Ovary (tissue), 9 donors: ENCODE measurements around the gene SORCS2. TPM values are rescaled to one million over a fixed set of nuclear protein-coding genes. Genes with fewer than 3 reads are reported as not detected.

Experiments
- DNase-seq, 5 donors: peaks; one replicate each; pipeline ENCODE4 v3.0.0-alpha.2; 2019 to 2020
- H3K27ac ChIP-seq, 2 donors: fragments of 200-600 bp; one replicate each; pipeline versions ENCODE4 v1.5.1 to v1.8.0; 2019 to 2022
- H3K27me3 ChIP-seq: fragments of 200-600 bp; one replicate; pipeline ENCODE4 v1.8.0; 2022
- H3K36me3 ChIP-seq: fragments of 200-600 bp; sonication (generic); one replicate; pipeline ENCODE4 v1.5.1; 2019
- H3K4me1 ChIP-seq: one replicate; pipeline ENCODE4 v1.8.1; 2013; ENCODE audit warnings: mild to moderate bottlenecking, moderate library complexity; ENCODE audit not compliant: insufficient read depth
- H3K4me3 ChIP-seq: fragments of 200-600 bp; sonication (generic); one replicate; pipeline ENCODE4 v1.5.1; 2017
- H3K9me3 ChIP-seq, 2 donors: fragments of 200-600 bp in 1 of 2; sonication (generic) in 1 of 2; one replicate each; pipeline versions ENCODE4 v1.5.1 to v1.8.1; 2013 to 2019; ENCODE audit warnings: mild to moderate bottlenecking in 1 of 2, moderate library complexity in 1 of 2
- CTCF ChIP-seq, 3 donors: fragments of 450-650 bp in 2 of 3; fragments of 200-600 bp in 1 of 3; IDR thresholded peaks; one replicate each; pipeline versions ENCODE4 v1.5.1 to v1.8.0; 2016 to 2022; ENCODE audit warnings: antibody characterized with exemption in 3 of 3, mild to moderate bottlenecking in 1 of 3
- EP300 ChIP-seq: sonication (generic); formaldehyde crosslinking; IDR thresholded peaks from one replicate; pipeline ENCODE4 v1.6.1; 2017; ENCODE audit warnings: antibody characterized with exemption
- POLR2A ChIP-seq: fragments of 450-650 bp; IDR thresholded peaks from one replicate; pipeline ENCODE4 v1.6.1; 2017; ENCODE audit warnings: antibody characterized with exemption, mild to moderate bottlenecking, moderate library complexity
- WGBS, 3 donors: extraction: QIAGEN DNeasy Blood & Tissue Kit in 1 of 3; methylation state at CpG; one replicate each; pipeline versions ENCODE4 v1.1.5 to v1.1.7; 2013 to 2017; 5-methylcytosine and 5-hydroxymethylcytosine counted together
- intact Hi-C, 4 donors: fragments of 100-400 bp; cut with DNase I; formaldehyde crosslinking; loops; one replicate each; pipeline versions ENCODE4 v1.11.0 to v1.15.1; 2022 to 2023
- polyA plus RNA-seq, 2 donors: library from polyadenylated mRNA; stranded (reverse); fragments of 200-250 nt in 1 of 2; fragments of 350-450 nt in 1 of 2; fragmentation: Illumina TruSeq in 1 of 2; extraction: RNeasy Lipid Tissue Mini Kit (QIAGEN cat#74804) in 1 of 2; gene quantifications; one replicate each; pipeline ENCODE4 v1.2.3, GENCODE V29; 2013 to 2014
- total RNA-seq, 7 donors: library from RNA; depleted of rRNA in 2 of 7; stranded (reverse); fragments of >200 nt in 2 of 7; fragmentation: NEBNext Ultra II Directional in 3 of 7; extraction: Animal tissue kit (Norgen Biotek cat#: 25700) in 3 of 7; gene quantifications; one replicate each; pipeline versions ENCODE4 v1.1.0 to v1.2.4, GENCODE V29; 2016 to 2023
- donor health status: DM: no; HTN: no; CAD: no; lungs with moderate emphysema.
- donor health status: DM: no; HTN: no; CAD: no.
- donor health status: Bipolar disorder and iron deficiency.
- donor health status: DM: yes; HTN: yes; CAD: no.
- donor health status: DM: no; HTN: no; CAD: no.
- donor health status: DM: yes; HTN: yes; CAD: no.

Gene SORCS2
- total and polyA plus RNA-seq, 9 donors, result 0.60 to 23.9 (median 7.1) TPM

GRCh38 chr4:7224878-7225533 lies 32.7 kb downstream of the SORCS2 start:
- intact Hi-C loops, result no loop called here
- Histone ChIP-seq H3K9me3 (no peaks in the 10 kb centered on the region), H3K4me1 (peaks cover 2% of the 10 kb centered on the region), H3K36me3 (no peaks in the 10 kb centered on the region), H3K4me3 (no peak overlapping the region), H3K27me3 (no peaks in the 10 kb centered on the region), H3K27ac (no peak overlapping the region)
- DNase-seq, result no peak
- WGBS, 3 donors, result 94% methylated on average over 11 of the region's 11 CpGs
- TF ChIP-seq POLR2A, result no peak
- TF ChIP-seq CTCF (IDR thresholded peaks at IDR 0.05), result no peak
- TF ChIP-seq EP300, result no peak

- 84 to 86% (median 85%) methylated on average over 22 of the region's 22 CpGs for WGBS, 3 donors
- no peak for DNase-seq
- no peak overlapping the region for H3K4me3 ChIP-seq
- intact Hi-C loops, result no loop called here
- H3K27ac ChIP-seq, result no peak overlapping the region
- peaks cover 2% of the 10 kb centered on the region for H3K4me1 ChIP-seq
- no peaks in the 10 kb centered on the region for H3K9me3 ChIP-seq
- H3K36me3 ChIP-seq, result no peaks in the 10 kb centered on the region
- no peaks in the 10 kb centered on the region for H3K27me3 ChIP-seq
- TF ChIP-seq EP300, result no peak
Observed at GRCh38 chr4:7226439-7226838, 34.1 kb downstream of the SORCS2 start.

GRCh38 chr4:7227008-7227407 lies 34.7 kb downstream of the SORCS2 start:
- Histone ChIP-seq H3K27me3 (no peaks in the 10 kb centered on the region), H3K9me3 (no peaks in the 10 kb centered on the region), H3K27ac (no peak overlapping the region), H3K4me3 (no peak overlapping the region), H3K36me3 (no peaks in the 10 kb centered on the region), H3K4me1 (peaks cover 2% of the 10 kb centered on the region)
- intact Hi-C loops, result no loop called here
- TF ChIP-seq CTCF (IDR thresholded peaks at IDR 0.05), result no peak
- no peak for TF ChIP-seq EP300
- TF ChIP-seq POLR2A, result no peak
- DNase-seq, result no peak
- whole genome bisulfite sequencing, 3 donors, result 69 to 72% (median 72%) methylated on average over 10 of the region's 10 CpGs

GRCh38 chr4:7228734-7229133 lies 36.4 kb downstream of the SORCS2 start:
- Histone ChIP-seq H3K36me3 (no peaks in the 10 kb centered on the region), H3K27ac (no peak overlapping the region), H3K9me3 (no peaks in the 10 kb centered on the region), H3K4me1 (no peaks in the 10 kb centered on the region), H3K4me3 (no peak overlapping the region), H3K27me3 (no peaks in the 10 kb centered on the region)
- TF ChIP-seq EP300, result no peak
- TF ChIP-seq POLR2A, result no peak
- TF ChIP-seq CTCF (IDR thresholded peaks at IDR 0.05), result no peak
- DNase-seq, result no peak
- intact Hi-C loops, result no loop called here
- WGBS, 3 donors, result 91 to 98% (median 96%) methylated on average over 10 to 11 of the region's 11 CpGs

- H3K36me3 ChIP-seq, result no peaks in the 10 kb centered on the region
- no peak overlapping the region for H3K27ac ChIP-seq
- H3K4me1 ChIP-seq, result peaks cover 3% of the 10 kb centered on the region
- no peaks in the 10 kb centered on the region for H3K9me3 ChIP-seq
- no peaks in the 10 kb centered on the region for H3K27me3 ChIP-seq
- no peak overlapping the region for H3K4me3 ChIP-seq
- whole genome bisulfite sequencing, 3 donors, result 86 to 89% (median 88%) methylated on average over 18 of the region's 18 CpGs
- intact Hi-C loops, result no loop called here
- TF ChIP-seq CTCF (IDR thresholded peaks at IDR 0.05) (no peak), POLR2A (no peak), EP300 (no peak)
- no peak for DNase-seq
Observed at GRCh38 chr4:7232061-7232650, 39.8 kb downstream of the SORCS2 start.
